ENCODE results near the gene AKAP9.
"Not testable (repeated sequence)": the region's sequence is repeated elsewhere in the genome, so short reads cannot be mapped to it uniquely, and the experiment has no call there.

Gene AKAP9

GRCh38 chr7:92133737-92134270 is 193.1 kb downstream of the AKAP9 start:
- peak overlapping the region; percentile 92 for H3K4me3 Mint-ChIP-seq
- peaks cover 15% of the 10 kb centered on the region for H3K9me3 Mint-ChIP-seq
- peak overlapping the region; percentile 100 for H3K27ac Mint-ChIP-seq
- TF ChIP-seq CTCF (IDR thresholded peaks at IDR 0.05) = peak; percentile 87
- peaks cover 8% of the 10 kb centered on the region for H3K27me3 Mint-ChIP-seq (ENCODE audit: low read depth, poor library complexity)
- peaks cover 26% of the 10 kb centered on the region for H3K36me3 Mint-ChIP-seq (ENCODE audit: low read depth)
- DNase-seq = peak; percentile 92
- H3K4me1 Mint-ChIP-seq = peaks cover 55% of the 10 kb centered on the region

DNA sequence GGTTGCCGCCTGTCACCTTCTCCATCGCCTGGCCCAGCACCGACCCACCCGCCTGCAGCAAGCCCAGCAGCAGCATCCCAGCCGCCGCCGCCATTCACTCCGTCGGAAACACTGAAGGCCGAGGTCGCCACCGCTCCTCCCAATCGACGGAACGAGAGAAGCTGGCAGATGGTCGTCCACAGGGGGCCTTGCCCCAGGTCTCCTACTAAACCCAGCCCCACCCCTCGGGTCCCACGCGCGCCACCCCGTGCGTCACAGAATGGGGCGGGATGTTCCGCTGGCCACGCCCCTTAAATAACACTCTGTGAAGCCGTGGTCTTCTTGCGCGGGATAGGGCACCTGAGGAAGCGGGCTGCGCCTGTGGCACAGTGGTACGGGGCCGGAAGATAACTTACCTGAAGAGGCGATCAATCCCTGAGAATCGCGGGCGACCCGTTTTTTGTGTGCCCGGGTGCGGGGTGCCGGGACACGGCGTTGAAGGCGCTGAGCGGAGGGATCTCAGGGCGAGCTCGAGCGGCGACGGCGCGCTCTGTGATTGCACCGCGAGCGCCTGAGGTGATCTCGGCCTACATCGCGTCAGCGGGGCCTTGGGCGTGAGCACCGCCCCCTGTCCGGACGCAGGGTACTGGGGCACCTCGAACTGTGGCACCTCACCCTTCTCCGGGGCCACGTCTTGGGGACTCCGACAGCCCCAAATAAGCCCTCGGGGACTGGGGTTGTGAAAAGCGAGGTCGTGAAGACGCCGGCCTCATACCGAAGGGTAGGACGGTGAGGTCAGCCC is 193.8 kb downstream of the AKAP9 start, which contains the start of gene CYP51A1:
CYP51A1 (minus strand) TSS at position 207 of the 781 bp plus-strand sequence; CDS start at position 94, 113 bp downstream.
- DNase-seq = peak; percentile 91
- H3K4me1 Mint-ChIP-seq = peaks cover 55% of the 10 kb centered on the region
- H3K27me3 Mint-ChIP-seq (ENCODE audit: low read depth, poor library complexity) = peaks cover 9% of the 10 kb centered on the region
- H3K27ac Mint-ChIP-seq = peak within 1 kb of the TSS; percentile 100
- peak within 1 kb of the TSS; percentile 92 for H3K4me3 Mint-ChIP-seq
- no peak for TF ChIP-seq CTCF (IDR thresholded peaks at IDR 0.05)
- peaks cover 21% of the 10 kb centered on the region for H3K9me3 Mint-ChIP-seq
- H3K36me3 Mint-ChIP-seq (ENCODE audit: low read depth) = peaks cover 22% of the 10 kb centered on the region

DNA sequence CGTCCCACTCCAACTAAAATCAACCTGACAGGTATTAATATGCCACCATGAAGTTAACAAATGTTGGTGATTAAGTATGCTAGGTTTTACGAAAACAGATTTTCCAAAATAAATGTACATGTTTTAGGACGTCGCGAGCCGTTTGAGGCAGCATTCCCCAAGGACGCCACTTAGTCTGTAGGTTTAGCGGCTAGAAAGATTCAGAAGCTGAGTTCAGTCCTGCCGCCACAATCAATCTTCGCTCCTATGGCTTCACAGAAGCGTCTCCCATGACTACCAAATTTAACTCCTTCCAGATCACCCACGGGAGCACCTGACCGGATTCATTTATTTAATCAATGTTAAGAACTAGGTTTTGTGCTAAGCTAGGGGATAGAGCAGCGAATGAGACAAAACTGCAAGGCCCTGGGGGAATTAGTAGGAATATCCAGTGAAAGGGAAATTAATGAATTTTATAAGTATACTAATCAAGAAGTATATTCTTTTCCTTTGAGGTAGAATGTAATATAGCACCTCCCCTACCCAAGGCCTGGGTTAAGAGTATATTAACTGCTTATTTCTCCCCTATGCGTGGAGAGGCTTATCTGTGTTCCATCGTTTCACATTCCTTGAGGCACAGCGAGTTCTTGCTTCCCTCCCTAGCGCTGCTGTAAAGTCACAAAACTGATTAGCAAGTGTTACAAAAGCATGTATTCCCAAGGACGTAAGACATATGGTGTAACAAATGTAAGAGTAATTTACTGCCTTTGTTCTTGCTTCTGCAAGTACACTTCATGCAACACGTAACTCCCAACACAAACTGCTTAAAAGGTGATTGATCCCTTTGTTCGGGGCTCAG is 194.6 kb downstream of the AKAP9 start:
- Mint-ChIP-seq H3K36me3 (ENCODE audit: low read depth) (peaks cover 16% of the 10 kb centered on the region), H3K27me3 (ENCODE audit: low read depth, poor library complexity) (peaks cover 9% of the 10 kb centered on the region), H3K9me3 (peaks cover 23% of the 10 kb centered on the region), H3K4me3 (peak overlapping the region; percentile 92), H3K4me1 (peaks cover 55% of the 10 kb centered on the region), H3K27ac (peak overlapping the region; percentile 100)
- DNase-seq = peak; percentile 38
- no peak for TF ChIP-seq CTCF (IDR thresholded peaks at IDR 0.05)

- peak; percentile 16 for DNase-seq
- Mint-ChIP-seq H3K36me3 (ENCODE audit: low read depth) (peaks cover 10% of the 10 kb centered on the region), H3K4me1 (peaks cover 33% of the 10 kb centered on the region), H3K9me3 (peaks cover 35% of the 10 kb centered on the region), H3K27me3 (ENCODE audit: low read depth, poor library complexity) (peaks cover 9% of the 10 kb centered on the region), H3K27ac (peak overlapping the region; percentile 75), H3K4me3 (no peak overlapping the region)
- no peak for TF ChIP-seq CTCF (IDR thresholded peaks at IDR 0.05)
Observed at GRCh38 chr7:92137557-92137956, 196.9 kb downstream of the AKAP9 start.

- no peak for DNase-seq
- peaks cover 44% of the 10 kb centered on the region for H3K9me3 Mint-ChIP-seq
- peaks cover 8% of the 10 kb centered on the region for H3K4me1 Mint-ChIP-seq
- H3K27me3 Mint-ChIP-seq (ENCODE audit: low read depth, poor library complexity) = peaks cover 9% of the 10 kb centered on the region
- no peak overlapping the region for H3K4me3 Mint-ChIP-seq
- no peak for TF ChIP-seq CTCF (IDR thresholded peaks at IDR 0.05)
- H3K36me3 Mint-ChIP-seq (ENCODE audit: low read depth) = peaks cover 14% of the 10 kb centered on the region
- no peak overlapping the region for H3K27ac Mint-ChIP-seq
Observed at GRCh38 chr7:92141161-92141560, 200.5 kb downstream of the AKAP9 start.

GRCh38 chr7:92142791-92143190 is 202.1 kb downstream of the AKAP9 start:
- peaks cover 39% of the 10 kb centered on the region for H3K9me3 Mint-ChIP-seq
- not testable (repeated sequence) for H3K27ac Mint-ChIP-seq; H3K4me1 Mint-ChIP-seq; DNase-seq; H3K27me3 Mint-ChIP-seq (ENCODE audit: low read depth, poor library complexity); H3K4me3 Mint-ChIP-seq
- peaks cover 14% of the 10 kb centered on the region for H3K36me3 Mint-ChIP-seq (ENCODE audit: low read depth)

GRCh38 chr7:92143192-92143880 is 202.7 kb downstream of the AKAP9 start:
- not testable (repeated sequence) for DNase-seq; H3K27me3 Mint-ChIP-seq (ENCODE audit: low read depth, poor library complexity)

More at GRCh38 chr7:92143192-92143880, 202.7 kb downstream of the AKAP9 start:
- not testable (repeated sequence) for H3K4me3 Mint-ChIP-seq, H3K27ac Mint-ChIP-seq, H3K4me1 Mint-ChIP-seq
- peaks cover 36% of the 10 kb centered on the region for H3K9me3 Mint-ChIP-seq
- peaks cover 14% of the 10 kb centered on the region for H3K36me3 Mint-ChIP-seq (ENCODE audit: low read depth)

All from nephron progenitor cell (in vitro differentiated cells).